A375 (cell line): ENCODE measurements around the gene SLC35E4. TPM values are rescaled to one million over a fixed set of nuclear protein-coding genes. Genes with fewer than 3 reads are reported as not detected.

ENCODE experiments used
- total RNA-seq: library from RNA; depleted of rRNA; stranded (reverse); fragments of >200 nt; shearing (Covaris generic); gene quantifications from 2 replicates; pipeline ENCODE4 v1.2.3, GENCODE V29; 2014; rRNA removed

Gene SLC35E4
- total RNA-seq = 7.3 and 9.0 TPM in 2 replicates

GRCh38 chr22:30635273-30636225, at the start of gene SLC35E4:
TSS of gene SLC35E4 (plus strand) at chr22:30635781. CDS start at chr22:30636451, 670 bp downstream.

GRCh38 chr22:30591588-30592359, 43.8 kb upstream of the SLC35E4 start, which contains the start of gene PES1:
TSS of gene PES1 (minus strand) at chr22:30591910. CDS start at chr22:30591833, 77 bp downstream.

GRCh38 chr22:30606455-30607299, 28.9 kb upstream of the SLC35E4 start, which contains the start of gene TCN2:
TSS of gene TCN2 (plus strand) at chr22:30607174. CDS start at chr22:30607332, 158 bp downstream.

GRCh38 chr22:30667494-30668385, 32.2 kb downstream of the SLC35E4 start, which contains the start of gene DUSP18:
TSS of gene DUSP18 (minus strand) at chr22:30667875. CDS start at chr22:30664003, 3,872 bp downstream.

GRCh38 chr22:30694640-30695350, 59.2 kb downstream of the SLC35E4 start, which contains the start of gene OSBP2:
TSS of gene OSBP2 (plus strand) at chr22:30694874. CDS start at chr22:30694910, 36 bp downstream.

Other genes starting within 250 kb of the SLC35E4 start
- 14.9 and 18.2 TPM in 2 replicates for gene RNF215, start 248.4 kb upstream of the SLC35E4 start, total RNA-seq
- 9.6 and 11.2 TPM in 2 replicates for gene SEC14L2, start 238.8 kb upstream of the SLC35E4 start, total RNA-seq
- 29.2 and 37.1 TPM in 2 replicates for gene MTFP1, start 210.0 kb upstream of the SLC35E4 start, total RNA-seq
- not detected in 2 replicates for gene SEC14L3, start 163.8 kb upstream of the SLC35E4 start, total RNA-seq
- gene SEC14L4, start 130.1 kb upstream of the SLC35E4 start, total RNA-seq = 1.9 and 2.1 TPM in 2 replicates
- gene SEC14L6, start 89.0 kb upstream of the SLC35E4 start, total RNA-seq = not detected in 2 replicates
- gene GAL3ST1, start 61.1 kb upstream of the SLC35E4 start, total RNA-seq = not detected in 2 replicates
- 137 and 144 TPM in 2 replicates for gene PES1, start 43.9 kb upstream of the SLC35E4 start, total RNA-seq
- 2.6 and 3.1 TPM in 2 replicates for gene TCN2, start 28.6 kb upstream of the SLC35E4 start, total RNA-seq
- gene DUSP18, start 32.1 kb downstream of the SLC35E4 start, total RNA-seq = 2.3 and 5.5 TPM in 2 replicates
- gene OSBP2, start 59.1 kb downstream of the SLC35E4 start, total RNA-seq = 6.3 and 7.7 TPM in 2 replicates